HEK293 (cell line): ENCODE results near the gene GAMT.

Source experiments
- CTCF ChIA-PET: fragments of 350-600 bp; formaldehyde crosslinking; extraction: SDS; loops from one replicate; lab custom pipeline; 2021; ENCODE audit warnings: antibody characterized with exemption; lab: Yijun Ruan, JAX
- POLR2A ChIA-PET: fragments of 300-600 bp; formaldehyde crosslinking; extraction: SDS; loops from one replicate; lab custom pipeline; 2020; ENCODE audit warnings: antibody characterized with exemption, inconsistent platforms; lab: Yijun Ruan, JAX
- H3K27ac ChIP-seq: fragments of 200-500 bp; sonication (Bioruptor generic); 2 replicates; pipeline ENCODE4 v1.5.1; 2014; ENCODE audit warnings: low read depth, low read length, control low read depth, inconsistent platforms; ENCODE audit errors: extremely low read depth
- H3K36me3 ChIP-seq, 2 experiments: fragments of 200-500 bp in 1 of 2; sonication (Bioruptor generic) in 1 of 2; 1 replicate in 1 of 2; 2 replicates in 1 of 2; pipeline ENCODE4 v1.5.1; 2014 to 2017; ENCODE audit warnings: inconsistent platforms in 2 of 2, low read length in 2 of 2; ENCODE audit not compliant: control insufficient read depth in 2 of 2, insufficient read depth in 1 of 2
- H3K4me1 ChIP-seq: fragments of 200-500 bp; sonication (Bioruptor generic); 2 replicates; pipeline ENCODE4 v1.5.1; 2014; ENCODE audit warnings: mild to moderate bottlenecking, low read length, inconsistent platforms; ENCODE audit not compliant: control insufficient read depth, insufficient read depth
- H3K4me3 ChIP-seq: 2 replicates; pipeline ENCODE4 v1.5.1; 2011; ENCODE audit warnings: low read depth, mild to moderate bottlenecking, control low read depth, low read length, moderate library complexity
- H3K9me3 ChIP-seq: fragments of 200-500 bp; sonication (Bioruptor generic); 2 replicates; pipeline ENCODE4 v1.5.1; 2014; ENCODE audit warnings: low read depth, low read length, inconsistent platforms; ENCODE audit not compliant: control insufficient read depth, insufficient read depth
- BCL11A ChIP-seq: fragments of 450-650 bp; formaldehyde crosslinking; IDR thresholded peaks from 2 replicates; pipeline ENCODE4 v1.5.1; 2016; ENCODE audit warnings: low read depth, missing biosample characterization, missing genetic modification characterization
- REPIN1 ChIP-seq: fragments of 450-650 bp; formaldehyde crosslinking; IDR thresholded peaks from 2 replicates; pipeline ENCODE4 v1.5.1; 2017; ENCODE audit warnings: missing biosample characterization, missing genetic modification characterization, low read depth
- YY1 ChIP-seq: fragments of 450-650 bp; formaldehyde crosslinking; IDR thresholded peaks from 2 replicates; pipeline ENCODE4 v1.5.1; 2018; ENCODE audit warnings: missing biosample characterization, missing genetic modification characterization
- ZIC2 ChIP-seq: fragments of 450-650 bp; formaldehyde crosslinking; IDR thresholded peaks from 2 replicates; pipeline ENCODE4 v1.5.1; 2016; ENCODE audit warnings: missing biosample characterization, missing genetic modification characterization
- ZNF19 ChIP-seq: fragments of 450-650 bp; formaldehyde crosslinking; IDR thresholded peaks from 2 replicates; pipeline ENCODE4; 2016; ENCODE audit warnings: missing biosample characterization, missing genetic modification characterization, low read depth
- ZNF239 ChIP-seq: fragments of 450-650 bp; formaldehyde crosslinking; IDR thresholded peaks from 2 replicates; pipeline ENCODE4 v1.5.1; 2016; ENCODE audit warnings: missing biosample characterization, missing genetic modification characterization
- ZNF426 ChIP-seq: fragments of 450-650 bp; formaldehyde crosslinking; IDR thresholded peaks from 2 replicates; pipeline ENCODE4 v1.5.1; 2017; ENCODE audit warnings: missing biosample characterization, missing genetic modification characterization, mild to moderate bottlenecking, inconsistent platforms, moderate library complexity
- ZNF660 ChIP-seq: fragments of 450-650 bp; IDR thresholded peaks from 2 replicates; pipeline ENCODE4 v1.5.1; 2018; ENCODE audit warnings: missing biosample characterization, mild to moderate bottlenecking, missing genetic modification characterization
- TF ChIP-seq, protein P1 (sequence below): fragments of 450-650 bp; formaldehyde crosslinking; IDR thresholded peaks from 2 replicates; pipeline ENCODE4 v1.5.1; 2016; ENCODE audit warnings: missing biosample characterization, missing genetic modification characterization
- TF ChIP-seq, protein P2 (sequence below): fragments of 450-650 bp; formaldehyde crosslinking; IDR thresholded peaks from 2 replicates; pipeline ENCODE4 v1.5.1; 2017; ENCODE audit warnings: missing biosample characterization, missing genetic modification characterization
- TF ChIP-seq, protein P3 (sequence below): fragments of 450-650 bp; formaldehyde crosslinking; IDR thresholded peaks from 2 replicates; pipeline ENCODE4; 2016; ENCODE audit warnings: missing biosample characterization, missing genetic modification characterization
- TF ChIP-seq, protein P4 (sequence below): fragments of 450-650 bp; formaldehyde crosslinking; IDR thresholded peaks from 2 replicates; pipeline ENCODE4 v1.5.1; 2016; ENCODE audit warnings: missing biosample characterization, missing genetic modification characterization, borderline replicate concordance
- TF ChIP-seq, protein P5 (sequence below): fragments of 450-650 bp; formaldehyde crosslinking; IDR thresholded peaks from 2 replicates; pipeline ENCODE4 v1.5.1; 2016; ENCODE audit warnings: missing biosample characterization, missing genetic modification characterization
- TF ChIP-seq, protein P6 (sequence below): fragments of 450-650 bp; formaldehyde crosslinking; conservative IDR thresholded peaks from 2 replicates; pipeline ENCODE4 v1.5.1; 2016; ENCODE audit warnings: low read depth, missing biosample characterization, missing genetic modification characterization
- TF ChIP-seq, protein P7 (sequence below): fragments of 450-650 bp; formaldehyde crosslinking; IDR thresholded peaks from 2 replicates; pipeline ENCODE4 v1.5.1; 2016; ENCODE audit warnings: missing biosample characterization, missing genetic modification characterization

The GAMT gene

DNA sequence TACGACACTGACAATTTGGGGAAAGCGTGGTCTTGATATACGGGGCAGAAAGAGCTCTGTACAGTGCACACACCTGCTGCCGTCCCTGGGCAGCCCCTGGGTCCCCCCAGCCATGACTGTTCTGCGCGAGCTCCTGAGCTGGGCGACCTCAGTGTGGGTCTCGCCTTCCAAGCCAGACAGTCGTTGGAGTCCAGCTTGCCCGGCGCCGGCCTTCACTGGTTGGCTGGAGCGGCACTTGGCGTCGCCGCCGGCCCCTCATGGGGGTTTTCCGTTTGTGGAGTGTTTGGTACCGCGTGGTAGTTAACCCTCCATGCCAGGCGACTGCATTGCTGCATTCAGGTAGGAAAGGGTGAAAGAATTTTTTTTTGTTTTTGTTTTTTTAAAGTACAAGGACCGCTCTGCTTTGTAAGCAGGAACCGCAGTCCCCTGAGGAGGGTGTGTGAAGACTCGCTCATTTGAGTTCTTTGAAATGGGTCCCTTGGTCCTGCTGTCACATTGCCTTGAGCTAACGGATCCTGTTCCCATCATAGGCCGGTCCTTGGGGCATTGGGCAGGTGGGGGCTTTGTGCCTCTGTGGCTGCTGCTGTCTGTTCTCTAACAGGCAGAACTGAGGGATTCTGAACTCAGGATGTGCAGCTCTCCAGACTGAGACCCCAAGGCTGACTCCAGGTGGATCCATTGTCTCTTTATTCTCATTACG, 26.0 kb upstream of the GAMT start:
- Histone ChIP-seq H3K4me1 (no peaks in the 10 kb centered on the region), H3K36me3 (peaks cover 22 to 91% of the 10 kb centered on the region in 2 experiments), H3K4me3 (no peak overlapping the region), H3K27ac (peak overlapping the region; percentile 11; the same call in 1 of the 2 replicates), H3K9me3 (no peaks in the 10 kb centered on the region)
- no peak for TF ChIP-seq REPIN1
- TF ChIP-seq ZNF239, result no peak
- TF ChIP-seq, protein P1, sequence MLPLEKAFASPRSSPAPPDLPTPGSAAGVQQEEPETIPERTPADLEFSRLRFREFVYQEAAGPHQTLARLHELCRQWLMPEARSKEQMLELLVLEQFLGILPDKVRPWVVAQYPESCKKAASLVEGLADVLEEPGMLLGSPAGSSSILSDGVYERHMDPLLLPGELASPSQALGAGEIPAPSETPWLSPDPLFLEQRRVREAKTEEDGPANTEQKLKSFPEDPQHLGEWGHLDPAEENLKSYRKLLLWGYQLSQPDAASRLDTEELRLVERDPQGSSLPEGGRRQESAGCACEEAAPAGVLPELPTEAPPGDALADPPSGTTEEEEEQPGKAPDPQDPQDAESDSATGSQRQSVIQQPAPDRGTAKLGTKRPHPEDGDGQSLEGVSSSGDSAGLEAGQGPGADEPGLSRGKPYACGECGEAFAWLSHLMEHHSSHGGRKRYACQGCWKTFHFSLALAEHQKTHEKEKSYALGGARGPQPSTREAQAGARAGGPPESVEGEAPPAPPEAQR (tag by site-specific recombination), result no peak
- TF ChIP-seq ZNF19 (tag by site-specific recombination), result no peak
- TF ChIP-seq, protein P2, sequence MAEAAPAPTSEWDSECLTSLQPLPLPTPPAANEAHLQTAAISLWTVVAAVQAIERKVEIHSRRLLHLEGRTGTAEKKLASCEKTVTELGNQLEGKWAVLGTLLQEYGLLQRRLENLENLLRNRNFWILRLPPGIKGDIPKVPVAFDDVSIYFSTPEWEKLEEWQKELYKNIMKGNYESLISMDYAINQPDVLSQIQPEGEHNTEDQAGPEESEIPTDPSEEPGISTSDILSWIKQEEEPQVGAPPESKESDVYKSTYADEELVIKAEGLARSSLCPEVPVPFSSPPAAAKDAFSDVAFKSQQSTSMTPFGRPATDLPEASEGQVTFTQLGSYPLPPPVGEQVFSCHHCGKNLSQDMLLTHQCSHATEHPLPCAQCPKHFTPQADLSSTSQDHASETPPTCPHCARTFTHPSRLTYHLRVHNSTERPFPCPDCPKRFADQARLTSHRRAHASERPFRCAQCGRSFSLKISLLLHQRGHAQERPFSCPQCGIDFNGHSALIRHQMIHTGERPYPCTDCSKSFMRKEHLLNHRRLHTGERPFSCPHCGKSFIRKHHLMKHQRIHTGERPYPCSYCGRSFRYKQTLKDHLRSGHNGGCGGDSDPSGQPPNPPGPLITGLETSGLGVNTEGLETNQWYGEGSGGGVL (tag by site-specific recombination), result no peak
- POLR2A ChIA-PET, result interaction anchor here (0.7 kb wide), 1 partner anchor 113 kb away, joined by 3 read pairs; no protein-coding TSS in a partner anchor
- CTCF ChIA-PET, result interaction anchor here (0.8 to 1.2 kb wide), 2 partner anchors 18 to 184 kb away, joined by 3 to 4 read pairs; no protein-coding TSS in a partner anchor

DNA sequence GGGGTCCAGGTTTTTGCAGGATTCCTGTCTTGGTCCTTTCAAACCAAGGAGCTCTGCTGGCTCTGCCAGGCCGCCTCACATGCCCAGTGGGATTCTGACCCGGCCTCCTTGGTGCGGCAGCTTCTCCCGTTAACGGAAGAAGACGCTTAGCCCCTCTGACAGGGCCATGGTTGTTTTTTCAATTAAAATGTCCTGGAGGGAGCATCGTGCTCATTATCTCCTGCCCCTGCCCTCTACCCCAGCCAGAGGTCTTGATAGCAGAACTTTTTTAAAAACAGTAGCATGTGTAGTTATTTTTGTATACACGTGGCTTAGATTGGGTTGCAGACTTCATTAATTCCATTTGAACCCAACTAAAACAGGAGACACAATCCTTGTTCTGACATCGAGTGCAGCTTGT, 25.4 kb upstream of the GAMT start:
- CTCF ChIA-PET, result interaction anchor here (1.2 kb wide), 1 partner anchor 19 kb away, joined by 4 read pairs; no protein-coding TSS in a partner anchor
- Histone ChIP-seq H3K27ac (0 out of 2 replicates have a peak overlapping the region, but pooled peaks have one; percentile 11), H3K36me3 (peaks cover 22 to 91% of the 10 kb centered on the region in 2 experiments), H3K9me3 (no peaks in the 10 kb centered on the region), H3K4me1 (no peaks in the 10 kb centered on the region), H3K4me3 (no peak overlapping the region)
- TF ChIP-seq ZNF660 (tag by site-specific recombination) (no peak), YY1 (tag by site-specific recombination) (no peak), BCL11A (tag by site-specific recombination) (no peak), ZIC2 (tag by site-specific recombination) (no peak), ZNF426 (tag by site-specific recombination) (no peak)
- TF ChIP-seq, protein P3, sequence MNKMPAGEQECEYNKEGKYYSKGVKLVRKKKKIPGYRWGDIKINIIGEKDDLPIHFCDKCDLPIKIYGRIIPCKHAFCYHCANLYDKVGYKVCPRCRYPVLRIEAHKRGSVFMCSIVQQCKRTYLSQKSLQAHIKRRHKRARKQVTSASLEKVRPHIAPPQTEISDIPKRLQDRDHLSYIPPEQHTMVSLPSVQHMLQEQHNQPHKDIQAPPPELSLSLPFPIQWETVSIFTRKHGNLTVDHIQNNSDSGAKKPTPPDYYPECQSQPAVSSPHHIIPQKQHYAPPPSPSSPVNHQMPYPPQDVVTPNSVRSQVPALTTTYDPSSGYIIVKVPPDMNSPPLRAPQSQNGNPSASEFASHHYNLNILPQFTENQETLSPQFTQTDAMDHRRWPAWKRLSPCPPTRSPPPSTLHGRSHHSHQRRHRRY, result no peak
- TF ChIP-seq, protein P4, sequence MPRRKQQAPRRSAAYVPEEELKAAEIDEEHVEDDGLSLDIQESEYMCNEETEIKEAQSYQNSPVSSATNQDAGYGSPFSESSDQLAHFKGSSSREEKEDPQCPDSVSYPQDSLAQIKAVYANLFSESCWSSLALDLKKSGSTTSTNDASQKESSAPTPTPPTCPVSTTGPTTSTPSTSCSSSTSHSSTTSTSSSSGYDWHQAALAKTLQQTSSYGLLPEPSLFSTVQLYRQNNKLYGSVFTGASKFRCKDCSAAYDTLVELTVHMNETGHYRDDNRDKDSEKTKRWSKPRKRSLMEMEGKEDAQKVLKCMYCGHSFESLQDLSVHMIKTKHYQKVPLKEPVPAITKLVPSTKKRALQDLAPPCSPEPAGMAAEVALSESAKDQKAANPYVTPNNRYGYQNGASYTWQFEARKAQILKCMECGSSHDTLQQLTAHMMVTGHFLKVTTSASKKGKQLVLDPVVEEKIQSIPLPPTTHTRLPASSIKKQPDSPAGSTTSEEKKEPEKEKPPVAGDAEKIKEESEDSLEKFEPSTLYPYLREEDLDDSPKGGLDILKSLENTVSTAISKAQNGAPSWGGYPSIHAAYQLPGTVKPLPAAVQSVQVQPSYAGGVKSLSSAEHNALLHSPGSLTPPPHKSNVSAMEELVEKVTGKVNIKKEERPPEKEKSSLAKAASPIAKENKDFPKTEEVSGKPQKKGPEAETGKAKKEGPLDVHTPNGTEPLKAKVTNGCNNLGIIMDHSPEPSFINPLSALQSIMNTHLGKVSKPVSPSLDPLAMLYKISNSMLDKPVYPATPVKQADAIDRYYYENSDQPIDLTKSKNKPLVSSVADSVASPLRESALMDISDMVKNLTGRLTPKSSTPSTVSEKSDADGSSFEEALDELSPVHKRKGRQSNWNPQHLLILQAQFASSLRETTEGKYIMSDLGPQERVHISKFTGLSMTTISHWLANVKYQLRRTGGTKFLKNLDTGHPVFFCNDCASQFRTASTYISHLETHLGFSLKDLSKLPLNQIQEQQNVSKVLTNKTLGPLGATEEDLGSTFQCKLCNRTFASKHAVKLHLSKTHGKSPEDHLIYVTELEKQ (tag by site-specific recombination), result no peak
- TF ChIP-seq, protein P5, sequence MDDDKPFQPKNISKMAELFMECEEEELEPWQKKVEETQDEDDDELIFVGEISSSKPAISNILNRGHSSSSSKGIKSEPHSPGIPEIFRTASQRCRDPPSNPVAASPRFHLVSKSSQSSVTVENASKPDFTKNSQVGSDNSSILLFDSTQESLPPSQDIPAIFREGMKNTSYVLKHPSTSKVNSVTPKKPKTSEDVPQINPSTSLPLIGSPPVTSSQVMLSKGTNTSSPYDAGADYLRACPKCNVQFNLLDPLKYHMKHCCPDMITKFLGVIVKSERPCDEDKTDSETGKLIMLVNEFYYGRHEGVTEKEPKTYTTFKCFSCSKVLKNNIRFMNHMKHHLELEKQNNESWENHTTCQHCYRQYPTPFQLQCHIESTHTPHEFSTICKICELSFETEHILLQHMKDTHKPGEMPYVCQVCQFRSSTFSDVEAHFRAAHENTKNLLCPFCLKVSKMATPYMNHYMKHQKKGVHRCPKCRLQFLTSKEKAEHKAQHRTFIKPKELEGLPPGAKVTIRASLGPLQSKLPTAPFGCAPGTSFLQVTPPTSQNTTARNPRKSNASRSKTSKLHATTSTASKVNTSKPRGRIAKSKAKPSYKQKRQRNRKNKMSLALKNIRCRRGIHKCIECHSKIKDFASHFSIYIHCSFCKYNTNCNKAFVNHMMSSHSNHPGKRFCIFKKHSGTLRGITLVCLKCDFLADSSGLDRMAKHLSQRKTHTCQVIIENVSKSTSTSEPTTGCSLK (tag by site-specific recombination), result no peak
- TF ChIP-seq, protein P6, sequence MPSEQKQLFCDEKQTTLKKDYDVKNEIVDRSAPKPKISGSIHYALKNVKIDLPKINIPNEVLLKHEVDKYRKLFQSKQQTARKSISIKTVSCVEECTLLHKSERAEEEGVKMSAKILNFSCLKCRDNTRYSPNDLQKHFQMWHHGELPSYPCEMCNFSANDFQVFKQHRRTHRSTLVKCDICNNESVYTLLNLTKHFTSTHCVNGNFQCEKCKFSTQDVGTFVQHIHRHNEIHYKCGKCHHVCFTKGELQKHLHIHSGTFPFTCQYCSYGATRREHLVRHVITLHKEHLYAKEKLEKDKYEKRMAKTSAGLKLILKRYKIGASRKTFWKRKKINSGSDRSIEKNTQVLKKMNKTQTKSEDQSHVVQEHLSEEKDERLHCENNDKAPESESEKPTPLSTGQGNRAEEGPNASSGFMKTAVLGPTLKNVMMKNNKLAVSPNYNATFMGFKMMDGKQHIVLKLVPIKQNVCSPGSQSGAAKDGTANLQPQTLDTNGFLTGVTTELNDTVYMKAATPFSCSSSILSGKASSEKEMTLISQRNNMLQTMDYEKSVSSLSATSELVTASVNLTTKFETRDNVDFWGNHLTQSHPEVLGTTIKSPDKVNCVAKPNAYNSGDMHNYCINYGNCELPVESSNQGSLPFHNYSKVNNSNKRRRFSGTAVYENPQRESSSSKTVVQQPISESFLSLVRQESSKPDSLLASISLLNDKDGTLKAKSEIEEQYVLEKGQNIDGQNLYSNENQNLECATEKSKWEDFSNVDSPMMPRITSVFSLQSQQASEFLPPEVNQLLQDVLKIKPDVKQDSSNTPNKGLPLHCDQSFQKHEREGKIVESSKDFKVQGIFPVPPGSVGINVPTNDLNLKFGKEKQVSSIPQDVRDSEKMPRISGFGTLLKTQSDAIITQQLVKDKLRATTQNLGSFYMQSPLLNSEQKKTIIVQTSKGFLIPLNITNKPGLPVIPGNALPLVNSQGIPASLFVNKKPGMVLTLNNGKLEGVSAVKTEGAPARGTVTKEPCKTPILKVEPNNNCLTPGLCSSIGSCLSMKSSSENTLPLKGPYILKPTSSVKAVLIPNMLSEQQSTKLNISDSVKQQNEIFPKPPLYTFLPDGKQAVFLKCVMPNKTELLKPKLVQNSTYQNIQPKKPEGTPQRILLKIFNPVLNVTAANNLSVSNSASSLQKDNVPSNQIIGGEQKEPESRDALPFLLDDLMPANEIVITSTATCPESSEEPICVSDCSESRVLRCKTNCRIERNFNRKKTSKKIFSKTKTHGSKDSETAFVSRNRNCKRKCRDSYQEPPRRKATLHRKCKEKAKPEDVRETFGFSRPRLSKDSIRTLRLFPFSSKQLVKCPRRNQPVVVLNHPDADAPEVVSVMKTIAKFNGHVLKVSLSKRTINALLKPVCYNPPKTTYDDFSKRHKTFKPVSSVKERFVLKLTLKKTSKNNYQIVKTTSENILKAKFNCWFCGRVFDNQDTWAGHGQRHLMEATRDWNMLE (tag by site-specific recombination), result no peak
- TF ChIP-seq, protein P7, sequence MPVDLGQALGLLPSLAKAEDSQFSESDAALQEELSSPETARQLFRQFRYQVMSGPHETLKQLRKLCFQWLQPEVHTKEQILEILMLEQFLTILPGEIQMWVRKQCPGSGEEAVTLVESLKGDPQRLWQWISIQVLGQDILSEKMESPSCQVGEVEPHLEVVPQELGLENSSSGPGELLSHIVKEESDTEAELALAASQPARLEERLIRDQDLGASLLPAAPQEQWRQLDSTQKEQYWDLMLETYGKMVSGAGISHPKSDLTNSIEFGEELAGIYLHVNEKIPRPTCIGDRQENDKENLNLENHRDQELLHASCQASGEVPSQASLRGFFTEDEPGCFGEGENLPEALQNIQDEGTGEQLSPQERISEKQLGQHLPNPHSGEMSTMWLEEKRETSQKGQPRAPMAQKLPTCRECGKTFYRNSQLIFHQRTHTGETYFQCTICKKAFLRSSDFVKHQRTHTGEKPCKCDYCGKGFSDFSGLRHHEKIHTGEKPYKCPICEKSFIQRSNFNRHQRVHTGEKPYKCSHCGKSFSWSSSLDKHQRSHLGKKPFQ, result no peak
- POLR2A ChIA-PET, result interaction anchor here (0.7 kb wide), 1 partner anchor 113 kb away, joined by 3 read pairs; no protein-coding TSS in a partner anchor
